Anterior cingulate cortex (tissue), 58 donors: ENCODE measurements around the gene EEA1.
"Not testable (repeated sequence)": the region's sequence is repeated elsewhere in the genome, so short reads cannot be mapped to it uniquely, and the experiment has no call there.

Experiments
- DNase-seq, 58 donors: peaks; one replicate each; lab custom pipeline; 2025; lab: John Stamatoyannopoulos, UW

EEA1 gene

GRCh38 chr12:92827836-92828431 lies 101.2 kb downstream of the EEA1 start:
- no peak for DNase-seq

GRCh38 chr12:92821142-92821541 lies 108.0 kb downstream of the EEA1 start:
- DNase-seq = no peak

- no peak for DNase-seq
Measured at GRCh38 chr12:92814584-92814983, 114.5 kb downstream of the EEA1 start.

- no peak for DNase-seq
Measured at GRCh38 chr12:92810370-92810769, 118.7 kb downstream of the EEA1 start.

GRCh38 chr12:92803903-92804302 lies 125.2 kb downstream of the EEA1 start:
- DNase-seq = no peak

- no peak for DNase-seq
Measured at GRCh38 chr12:92802906-92803305, 126.2 kb downstream of the EEA1 start.

- no peak for DNase-seq
Measured at GRCh38 chr12:92796650-92797049, 132.4 kb downstream of the EEA1 start.

- no peak for DNase-seq
Measured at GRCh38 chr12:92794814-92795213, 134.3 kb downstream of the EEA1 start.

GRCh38 chr12:92794356-92794755 lies 134.7 kb downstream of the EEA1 start:
- DNase-seq = not testable (repeated sequence)

- no peak for DNase-seq
Measured at GRCh38 chr12:92786045-92786444, 143.1 kb downstream of the EEA1 start.

GRCh38 chr12:92785563-92785950 lies 143.5 kb downstream of the EEA1 start:
- no peak for DNase-seq

- peak in 3 of 58 donors; percentile 0 to 31 (median 9) for DNase-seq
Measured at GRCh38 chr12:92784797-92785562, 144.1 kb downstream of the EEA1 start.

- DNase-seq = no peak
Measured at GRCh38 chr12:92784356-92784755, 144.7 kb downstream of the EEA1 start.

- no peak for DNase-seq
Measured at GRCh38 chr12:92779902-92780301, 149.2 kb downstream of the EEA1 start.

- DNase-seq = no peak
Measured at GRCh38 chr12:92778525-92778924, 150.6 kb downstream of the EEA1 start.

GRCh38 chr12:92775416-92775815 lies 153.7 kb downstream of the EEA1 start:
- DNase-seq = no peak

- DNase-seq = no peak
Measured at GRCh38 chr12:92771001-92771400, 158.1 kb downstream of the EEA1 start.

GRCh38 chr12:92769124-92769901 lies 159.8 kb downstream of the EEA1 start:
- no peak for DNase-seq

GRCh38 chr12:92765871-92766270 lies 163.2 kb downstream of the EEA1 start:
- no peak for DNase-seq

GRCh38 chr12:92764831-92765230 lies 164.3 kb downstream of the EEA1 start:
- DNase-seq = no peak

GRCh38 chr12:92762773-92763172 lies 166.3 kb downstream of the EEA1 start:
- DNase-seq = no peak
